SK-N-SH (cell line): ENCODE measurements around the gene LOXHD1. TPM values are rescaled to one million over a fixed set of nuclear protein-coding genes. Genes with fewer than 3 reads are reported as not detected.

ENCODE experiments used
- CTCF ChIA-PET: fragments of 300-600, 350-600 bp; formaldehyde crosslinking; extraction: SDS; loops from one replicate; lab custom pipeline; 2021; lab: Yijun Ruan, JAX
- POLR2A ChIA-PET: fragments of 350-600 bp; sonication (Branson Sonifier 250); formaldehyde crosslinking; extraction: SDS; loops from one replicate; lab custom pipeline; 2020; ENCODE audit warnings: antibody characterized with exemption, inconsistent platforms; lab: Yijun Ruan, JAX
- DNase-seq: peaks from one replicate; pipeline ENCODE4 v3.0.0; 2012
- H2AFZ ChIP-seq: fragments of 200-600 bp; sonication (generic); 2 replicates; pipeline ENCODE4 v1.8.1; 2016; ENCODE audit warnings: antibody characterized with exemption, mild to moderate bottlenecking, low read depth
- H3F3A ChIP-seq: fragments of 200-600 bp; sonication (generic); replicated peaks from 2 replicates; pipeline ENCODE3; 2016; ENCODE audit warnings: antibody characterized with exemption, mild to moderate bottlenecking; ENCODE audit not compliant: insufficient read depth
- H3K27ac ChIP-seq, 2 experiments: fragments of 200-500 bp in 1 of 2; fragments of 200-600 bp in 1 of 2; sonication (Bioruptor generic) in 1 of 2; sonication (generic), shearing (Covaris generic) in 1 of 2; 2 replicates each; pipeline versions ENCODE4 v1.5.1 to v1.6.1; 2014 to 2016; ENCODE audit warnings: low read depth in 2 of 2, inconsistent platforms in 1 of 2, low read length in 1 of 2, mild to moderate bottlenecking in 1 of 2, mixed read lengths in 1 of 2
- H3K27me3 ChIP-seq: fragments of 200-600 bp; sonication (generic), shearing (Covaris generic); 2 replicates; pipeline ENCODE4 v1.6.1; 2016; ENCODE audit warnings: mixed run types; ENCODE audit not compliant: insufficient read depth
- H3K36me3 ChIP-seq, 2 experiments: fragments of 200-500 bp in 1 of 2; fragments of 200-600 bp in 1 of 2; sonication (Bioruptor generic) in 1 of 2; sonication (generic) in 1 of 2; replicated peaks in 1 of 2; 2 replicates each; pipeline versions ENCODE3 to v1.5.1; 2014 to 2016; ENCODE audit warnings: low read length in 1 of 2, mild to moderate bottlenecking in 1 of 2; ENCODE audit not compliant: insufficient read depth in 2 of 2, control insufficient read depth in 1 of 2
- H3K4me1 ChIP-seq, 2 experiments: fragments of 200-500 bp in 1 of 2; fragments of 200-600 bp in 1 of 2; sonication (Bioruptor generic) in 1 of 2; sonication (generic), shearing (Covaris generic) in 1 of 2; 2 replicates each; pipeline versions ENCODE4 v1.5.1 to v1.6.1; 2014 to 2016; ENCODE audit warnings: low read depth in 1 of 2, low read length in 1 of 2, mixed run types in 1 of 2; ENCODE audit not compliant: insufficient read depth in 2 of 2, control insufficient read depth in 1 of 2
- H3K4me2 ChIP-seq: fragments of 200-600 bp; sonication (generic), shearing (Covaris generic); 2 replicates; pipeline ENCODE4 v1.6.1; 2017; ENCODE audit warnings: mixed run types
- H3K4me3 ChIP-seq, 2 experiments: fragments of 200-500 bp in 1 of 2; fragments of 200-600 bp in 1 of 2; sonication (Bioruptor generic) in 1 of 2; sonication (generic), shearing (Covaris generic) in 1 of 2; 2 replicates each; pipeline versions ENCODE4 v1.5.1 to v1.8.1; 2014 to 2016; ENCODE audit warnings: low read depth in 2 of 2, inconsistent platforms in 1 of 2, low read length in 1 of 2, mild to moderate bottlenecking in 1 of 2, mixed read lengths in 1 of 2, moderate library complexity in 1 of 2
- H3K79me2 ChIP-seq: fragments of 200-600 bp; sonication (generic); 2 replicates; pipeline ENCODE4 v1.8.1; 2017; ENCODE audit warnings: mild to moderate bottlenecking; ENCODE audit not compliant: insufficient read depth
- H3K9ac ChIP-seq: fragments of 200-600 bp; sonication (generic); 2 replicates; pipeline ENCODE4 v1.6.1; 2017; ENCODE audit warnings: mixed run types
- H3K9me2 ChIP-seq: fragments of 200-600 bp; sonication (generic); 2 replicates; pipeline ENCODE4 v1.6.1; 2017; ENCODE audit warnings: mixed run types
- H3K9me3 ChIP-seq: fragments of 200-600 bp; sonication (generic); 2 replicates; pipeline ENCODE4 v1.6.1; 2017; ENCODE audit warnings: mixed run types, mild to moderate bottlenecking, moderate library complexity
- H4K20me1 ChIP-seq: fragments of 200-600 bp; sonication (generic); 2 replicates; pipeline ENCODE4 v1.6.1; 2017; ENCODE audit warnings: mild to moderate bottlenecking, mixed run types; ENCODE audit not compliant: insufficient read depth
- CHD2 ChIP-seq: fragments of 150-350 bp; IDR thresholded peaks from 2 replicates; pipeline ENCODE4 v1.6.1; 2018; ENCODE audit warnings: low read length; ENCODE audit not compliant: partially characterized antibody
- ELF1 ChIP-seq: IDR thresholded peaks from 2 replicates; pipeline ENCODE4 v1.4.0; 2012
- EP300 ChIP-seq, 2 experiments: IDR thresholded peaks; 2 replicates each; pipeline versions ENCODE4 v1.4.0 to v1.6.1; 2012; ENCODE audit warnings: borderline replicate concordance in 1 of 2, low read depth in 1 of 2, low read length in 1 of 2
- FOSL2 ChIP-seq: IDR thresholded peaks from 2 replicates; pipeline ENCODE4 v1.4.0; 2012; ENCODE audit warnings: low read depth, mild to moderate bottlenecking, moderate library complexity, borderline replicate concordance
- GATA2 ChIP-seq: sonication (generic); formaldehyde crosslinking; IDR thresholded peaks from 2 replicates; pipeline ENCODE4 v1.5.0; 2020; ENCODE audit warnings: mild to moderate bottlenecking, missing genetic modification reagents
- IRF3 ChIP-seq: fragments of 150-350 bp; IDR thresholded peaks from 2 replicates; pipeline ENCODE4 v1.6.1; 2016; ENCODE audit warnings: mild to moderate bottlenecking, low read depth, low read length
- MAX ChIP-seq: IDR thresholded peaks from 2 replicates; pipeline ENCODE4 v1.4.0; 2012; ENCODE audit warnings: low read depth
- MEF2A ChIP-seq: IDR thresholded peaks from 2 replicates; pipeline ENCODE4 v1.4.0; 2012; ENCODE audit warnings: low read depth, borderline replicate concordance
- MXI1 ChIP-seq: IDR thresholded peaks from 2 replicates; pipeline ENCODE4 v1.6.1; 2012; ENCODE audit warnings: mild to moderate bottlenecking, low read depth, low read length, improper control_type of control experiment
- NFIC ChIP-seq: IDR thresholded peaks from 2 replicates; pipeline ENCODE4 v1.4.0; 2012; ENCODE audit warnings: borderline replicate concordance
- NRF1 ChIP-seq: IDR thresholded peaks from 2 replicates; pipeline ENCODE4 v1.6.1; 2012; ENCODE audit warnings: low read depth, mild to moderate bottlenecking, low read length
- PBX3 ChIP-seq: IDR thresholded peaks from 2 replicates; pipeline ENCODE4; 2012
- POLR2AphosphoS5 ChIP-seq: IDR thresholded peaks from 2 replicates; pipeline ENCODE4 v1.6.1; 2012; ENCODE audit warnings: low read depth, low read length
- RAD21 ChIP-seq: IDR thresholded peaks from 2 replicates; pipeline ENCODE4 v1.6.1; 2012; ENCODE audit warnings: mild to moderate bottlenecking, low read length
- REST ChIP-seq: IDR thresholded peaks from 2 replicates; pipeline ENCODE4 v1.6.1; 2012; ENCODE audit warnings: mild to moderate bottlenecking, low read depth, low read length, moderate library complexity
- SIN3A ChIP-seq: IDR thresholded peaks from 2 replicates; pipeline ENCODE4 v1.6.1; 2012; ENCODE audit warnings: low read depth, mild to moderate bottlenecking, low read length, moderate library complexity, borderline replicate concordance
- TAF1 ChIP-seq: IDR thresholded peaks from 2 replicates; pipeline ENCODE4 v1.6.1; 2012; ENCODE audit warnings: low read depth, mild to moderate bottlenecking, low read length, moderate library complexity, borderline replicate concordance
- USF1 ChIP-seq: IDR thresholded peaks from 2 replicates; pipeline ENCODE4 v1.4.0; 2012; ENCODE audit warnings: low read depth, borderline replicate concordance
- YY1 ChIP-seq: IDR thresholded peaks from 2 replicates; pipeline ENCODE4 v1.4.0; 2012; ENCODE audit warnings: low read depth, mild to moderate bottlenecking
- ZBTB33 ChIP-seq: IDR thresholded peaks from 2 replicates; pipeline ENCODE4 v1.4.0; 2012; ENCODE audit warnings: low read depth, borderline replicate concordance
- WGBS: methylation state at CpG from one replicate; pipeline ENCODE4 v1.1.6; 2017; ENCODE audit warnings: low lambda C conversion rate; 5-methylcytosine and 5-hydroxymethylcytosine counted together
- polyA plus RNA-seq, 3 experiments: library from polyadenylated mRNA; depleted of rRNA; stranded (reverse); fragments of >200 nt; gene quantifications; 2 replicates each; pipeline ENCODE4 v1.2.3, GENCODE V29; 2012

Gene LOXHD1
- polyA plus RNA-seq, 1 of the 3 experiments (the other 2 are of a cell fraction) = not detected

GRCh38 chr18:46559296-46559695 lies 97.7 kb downstream of the LOXHD1 start:
- DNase-seq = no peak
- no peaks in the 10 kb centered on the region for H3K9me2 ChIP-seq
- H2AFZ ChIP-seq = no peak overlapping the region
- H3K4me3 ChIP-seq = no peak overlapping the region
- no peak overlapping the region for H3K4me2 ChIP-seq
- H3K79me2 ChIP-seq = no peaks in the 10 kb centered on the region
- ChIA-PET POLR2A (no interaction called here), CTCF (no interaction called here)
- H3K4me1 ChIP-seq = no peaks in the 10 kb centered on the region
- no peaks in the 10 kb centered on the region for H3K27me3 ChIP-seq
- no peaks in the 10 kb centered on the region for H3K9me3 ChIP-seq
- H3K9ac ChIP-seq = no peak overlapping the region
- 67% methylated on average over 7 of the region's 9 CpGs for WGBS
- H3F3A ChIP-seq = no peaks in the 10 kb centered on the region
- H4K20me1 ChIP-seq = no peaks in the 10 kb centered on the region
- H3K27ac ChIP-seq = no peak overlapping the region
- TF ChIP-seq USF1 = no peak
- TF ChIP-seq TAF1 = no peak
- TF ChIP-seq GATA2 = no peak
- no peak for TF ChIP-seq POLR2AphosphoS5
- TF ChIP-seq ZBTB33 = no peak
- no peak for TF ChIP-seq FOSL2
- TF ChIP-seq MAX = no peak
- TF ChIP-seq CHD2 = no peak
- TF ChIP-seq IRF3 = no peak
- no peak for TF ChIP-seq YY1
- no peak for TF ChIP-seq NFIC
- TF ChIP-seq MXI1 = no peak
- TF ChIP-seq SIN3A = no peak
- no peak for TF ChIP-seq NRF1
- TF ChIP-seq EP300 (IDR thresholded peaks at IDR 0.05; ENCODE audit: borderline replicate concordance in 1 of 2, low read depth in 1 of 2, low read length in 1 of 2) = no peak
- TF ChIP-seq MEF2A = no peak
- TF ChIP-seq REST = no peak
- no peak for TF ChIP-seq RAD21
- TF ChIP-seq PBX3 = no peak
- TF ChIP-seq ELF1 = no peak
- H3K36me3 ChIP-seq = no peaks in the 10 kb centered on the region
